GM23338 (cell line): ENCODE results near the gene ZC4H2. TPM values are rescaled to one million over a fixed set of nuclear protein-coding genes. Genes with fewer than 3 reads are reported as not detected.
A peak's percentile ranks its signal among the peaks of the same experiment; 100 is the strongest.

Experiments
- ATAC-seq: fragments of 200-7000 bp; cut with Tn5 transposase; 3 replicates; pipeline ENCODE4 v1.9.1; 2020
- DNase-seq: peaks from one replicate; pipeline ENCODE4 v3.0.0-alpha.2; 2015; ENCODE audit warnings: low spot score
- H2AFZ ChIP-seq: fragments of 200-600 bp; sonication (generic); 2 replicates; pipeline ENCODE4 v1.8.0; 2016; ENCODE audit warnings: antibody characterized with exemption, mild to moderate bottlenecking, moderate library complexity
- H3F3A ChIP-seq: fragments of 200-600 bp; sonication (generic); replicated peaks from 2 replicates; pipeline ENCODE4 v1.8.0; 2017; ENCODE audit warnings: antibody characterized with exemption, mixed run types, low read depth
- H3K27ac ChIP-seq: fragments of 200-600 bp; sonication (generic); 2 replicates; pipeline ENCODE4 v1.6.1; 2016; ENCODE audit warnings: low read depth
- H3K27me3 ChIP-seq: fragments of 200-600 bp; sonication (generic); 2 replicates; pipeline ENCODE4 v1.8.0; 2016; ENCODE audit warnings: mild to moderate bottlenecking, mixed run types, moderate library complexity; ENCODE audit not compliant: insufficient read depth
- H3K36me3 ChIP-seq: fragments of 200-600 bp; sonication (generic); 2 replicates; pipeline ENCODE4 v1.8.0; 2016; ENCODE audit warnings: mild to moderate bottlenecking; ENCODE audit not compliant: insufficient read depth
- H3K4me1 ChIP-seq: fragments of 200-600 bp; sonication (generic); 2 replicates; pipeline ENCODE4 v1.8.0; 2016; ENCODE audit warnings: mild to moderate bottlenecking, moderate library complexity; ENCODE audit not compliant: insufficient read depth
- H3K4me2 ChIP-seq: fragments of 200-600 bp; sonication (generic); 2 replicates; pipeline ENCODE4 v1.7.1; 2017; ENCODE audit warnings: mixed run types
- H3K4me3 ChIP-seq: fragments of 200-600 bp; sonication (generic); 2 replicates; pipeline ENCODE4 v1.6.1; 2016; ENCODE audit warnings: mixed run types
- H3K79me2 ChIP-seq: fragments of 200-600 bp; sonication (generic); replicated peaks from 2 replicates; pipeline ENCODE4 v1.8.0; 2017; ENCODE audit warnings: mild to moderate bottlenecking; ENCODE audit not compliant: insufficient read depth
- H3K9me2 ChIP-seq: fragments of 200-600 bp; sonication (generic); 2 replicates; pipeline ENCODE4 v1.8.0; 2017; ENCODE audit not compliant: insufficient read depth
- H4K20me1 ChIP-seq: fragments of 200-600 bp; sonication (generic); replicated peaks from 2 replicates; pipeline ENCODE4 v1.8.0; 2017; ENCODE audit warnings: mild to moderate bottlenecking; ENCODE audit not compliant: insufficient read depth
- H3K27ac Mint-ChIP-seq: 2 replicates; pipeline ENCODE4 v1.8.0; 2020; ENCODE audit warnings: inconsistent platforms, mild to moderate bottlenecking, moderate library complexity, mixed read lengths
- H3K27me3 Mint-ChIP-seq: 3 replicates; pipeline ENCODE4 v1.8.0; 2022; ENCODE audit warnings: low read depth, mild to moderate bottlenecking, moderate library complexity, mixed read lengths, inconsistent platforms; ENCODE audit not compliant: insufficient read depth, poor library complexity
- H3K36me3 Mint-ChIP-seq: 3 replicates; pipeline ENCODE4 v1.8.0; 2021; ENCODE audit warnings: low read depth, mild to moderate bottlenecking, inconsistent platforms, moderate library complexity, mixed read lengths
- H3K4me1 Mint-ChIP-seq: 3 replicates; pipeline ENCODE4 v1.8.0; 2020; ENCODE audit warnings: mild to moderate bottlenecking, inconsistent platforms, mixed read lengths
- H3K4me3 Mint-ChIP-seq: 3 replicates; pipeline ENCODE4 v1.8.0; 2021; ENCODE audit warnings: moderate library complexity, mild to moderate bottlenecking, inconsistent platforms, mixed read lengths
- H3K9me3 Mint-ChIP-seq: 3 replicates; pipeline ENCODE4 v1.8.0; 2020; ENCODE audit warnings: moderate library complexity, mild to moderate bottlenecking, inconsistent platforms, mixed read lengths
- CREB1 ChIP-seq: fragments of 250-450 bp; sonication (Bioruptor Pico); IDR thresholded peaks from 2 replicates; pipeline ENCODE4 v1.5.0; 2020; ENCODE audit warnings: low read depth, mild to moderate bottlenecking, moderate library complexity
- CTCF ChIP-seq, 2 experiments: fragments of 200-600 bp in 1 of 2; sonication (generic) in 1 of 2; conservative IDR thresholded peaks; 2 replicates each; pipeline versions ENCODE4 v1.5.1 to v1.6.1; 2016 to 2017; ENCODE audit warnings: antibody characterized with exemption in 2 of 2, low read depth in 2 of 2, mild to moderate bottlenecking in 2 of 2, moderate library complexity in 1 of 2
- ETS1 ChIP-seq: IDR thresholded peaks from 2 replicates; pipeline ENCODE4 v1.6.1; 2016; ENCODE audit warnings: antibody characterized with exemption
- EZH2phosphoT487 ChIP-seq: fragments of 200-600 bp; sonication (generic); IDR thresholded peaks from one replicate; pipeline ENCODE4 v1.8.1; 2018; ENCODE audit warnings: antibody characterized with exemption; ENCODE audit not compliant: unreplicated experiment
- JUNB ChIP-seq: IDR thresholded peaks from one replicate; pipeline ENCODE4 v1.6.1; 2016; ENCODE audit warnings: antibody characterized with exemption; ENCODE audit not compliant: unreplicated experiment
- NANOG ChIP-seq: IDR thresholded peaks from 2 replicates; pipeline ENCODE4 v1.6.1; 2016; ENCODE audit warnings: antibody characterized with exemption, borderline replicate concordance
- POLR2AphosphoS5 ChIP-seq: IDR thresholded peaks from 2 replicates; pipeline ENCODE4 v1.6.1; 2016; ENCODE audit warnings: antibody characterized with exemption, low read depth
- ZNF114 ChIP-seq: fragments of 250-450 bp; sonication (Bioruptor Pico); IDR thresholded peaks from 2 replicates; pipeline ENCODE4 v1.5.0; 2020; ENCODE audit warnings: mild to moderate bottlenecking, moderate library complexity
- ZNF331 ChIP-seq: fragments of 250-450 bp; sonication (Bioruptor Pico); IDR thresholded peaks from 2 replicates; pipeline ENCODE4 v1.5.0; 2020; ENCODE audit warnings: low read depth, mild to moderate bottlenecking, moderate library complexity
- polyA plus RNA-seq: library from polyadenylated mRNA; unstranded; fragments of >200 nt; fragmentation: Nextera tagmentation; extraction: Ambion mirVana; gene quantifications from 2 replicates; pipeline ENCODE4 v1.2.1, GENCODE V29; 2016
- total RNA-seq: library from RNA; depleted of rRNA; stranded (reverse); fragments of >200 nt; shearing (Covaris generic); gene quantifications from 2 replicates; pipeline ENCODE4 v1.2.3, GENCODE V29; 2014
- TF ChIP-seq, protein P1 (sequence below): fragments of 250-450 bp; sonication (Bioruptor Pico); IDR thresholded peaks from 2 replicates; pipeline ENCODE4 v1.5.0; 2020; ENCODE audit warnings: mild to moderate bottlenecking, moderate library complexity

Gene ZC4H2
- total and polyA plus RNA-seq, 2 experiments from 2014 or later: 17.4 to 28.3 TPM

GRCh38 chrX:64975491-64975890 is 759 bp downstream of the ZC4H2 start:
- peak; percentile 60 for DNase-seq
- peak overlapping the region; percentile 96 for H3K4me3 Mint-ChIP-seq
- peaks cover 2% of the 10 kb centered on the region for H3K27me3 Mint-ChIP-seq
- no peaks in the 10 kb centered on the region for H3K36me3 ChIP-seq
- H3K79me2 ChIP-seq: peaks cover 48% of the 10 kb centered on the region
- no peak overlapping the region for H2AFZ ChIP-seq
- H3K4me1 Mint-ChIP-seq: peaks cover 6% of the 10 kb centered on the region; the same call in 2 of the 3 replicates
- peak overlapping the region; percentile 89 for H3K4me3 ChIP-seq
- H3K36me3 Mint-ChIP-seq: peaks cover 35% of the 10 kb centered on the region
- peaks cover 27% of the 10 kb centered on the region for H3K9me3 Mint-ChIP-seq
- no peaks in the 10 kb centered on the region for H4K20me1 ChIP-seq
- no peaks in the 10 kb centered on the region for H3K9me2 ChIP-seq
- no peaks in the 10 kb centered on the region for H3F3A ChIP-seq
- 0 out of 2 replicates have a peak overlapping the region, but pooled peaks have one; percentile 50 for H3K27ac ChIP-seq
- peak overlapping the region; percentile 79 for H3K4me2 ChIP-seq
- TF ChIP-seq JUNB: no peak
- no peak for TF ChIP-seq CREB1 (CRISPR knock-in tag)
- no peak for TF ChIP-seq NANOG
- TF ChIP-seq ZNF114: no peak
- no peak for TF ChIP-seq ZNF331 (CRISPR knock-in tag)
- TF ChIP-seq EZH2phosphoT487: no peak
- no peak for TF ChIP-seq POLR2AphosphoS5
- TF ChIP-seq CTCF (conservative IDR thresholded peaks at IDR 0.05; ENCODE audit: low read depth in 2 of 2): no peak
- TF ChIP-seq, protein P1, sequence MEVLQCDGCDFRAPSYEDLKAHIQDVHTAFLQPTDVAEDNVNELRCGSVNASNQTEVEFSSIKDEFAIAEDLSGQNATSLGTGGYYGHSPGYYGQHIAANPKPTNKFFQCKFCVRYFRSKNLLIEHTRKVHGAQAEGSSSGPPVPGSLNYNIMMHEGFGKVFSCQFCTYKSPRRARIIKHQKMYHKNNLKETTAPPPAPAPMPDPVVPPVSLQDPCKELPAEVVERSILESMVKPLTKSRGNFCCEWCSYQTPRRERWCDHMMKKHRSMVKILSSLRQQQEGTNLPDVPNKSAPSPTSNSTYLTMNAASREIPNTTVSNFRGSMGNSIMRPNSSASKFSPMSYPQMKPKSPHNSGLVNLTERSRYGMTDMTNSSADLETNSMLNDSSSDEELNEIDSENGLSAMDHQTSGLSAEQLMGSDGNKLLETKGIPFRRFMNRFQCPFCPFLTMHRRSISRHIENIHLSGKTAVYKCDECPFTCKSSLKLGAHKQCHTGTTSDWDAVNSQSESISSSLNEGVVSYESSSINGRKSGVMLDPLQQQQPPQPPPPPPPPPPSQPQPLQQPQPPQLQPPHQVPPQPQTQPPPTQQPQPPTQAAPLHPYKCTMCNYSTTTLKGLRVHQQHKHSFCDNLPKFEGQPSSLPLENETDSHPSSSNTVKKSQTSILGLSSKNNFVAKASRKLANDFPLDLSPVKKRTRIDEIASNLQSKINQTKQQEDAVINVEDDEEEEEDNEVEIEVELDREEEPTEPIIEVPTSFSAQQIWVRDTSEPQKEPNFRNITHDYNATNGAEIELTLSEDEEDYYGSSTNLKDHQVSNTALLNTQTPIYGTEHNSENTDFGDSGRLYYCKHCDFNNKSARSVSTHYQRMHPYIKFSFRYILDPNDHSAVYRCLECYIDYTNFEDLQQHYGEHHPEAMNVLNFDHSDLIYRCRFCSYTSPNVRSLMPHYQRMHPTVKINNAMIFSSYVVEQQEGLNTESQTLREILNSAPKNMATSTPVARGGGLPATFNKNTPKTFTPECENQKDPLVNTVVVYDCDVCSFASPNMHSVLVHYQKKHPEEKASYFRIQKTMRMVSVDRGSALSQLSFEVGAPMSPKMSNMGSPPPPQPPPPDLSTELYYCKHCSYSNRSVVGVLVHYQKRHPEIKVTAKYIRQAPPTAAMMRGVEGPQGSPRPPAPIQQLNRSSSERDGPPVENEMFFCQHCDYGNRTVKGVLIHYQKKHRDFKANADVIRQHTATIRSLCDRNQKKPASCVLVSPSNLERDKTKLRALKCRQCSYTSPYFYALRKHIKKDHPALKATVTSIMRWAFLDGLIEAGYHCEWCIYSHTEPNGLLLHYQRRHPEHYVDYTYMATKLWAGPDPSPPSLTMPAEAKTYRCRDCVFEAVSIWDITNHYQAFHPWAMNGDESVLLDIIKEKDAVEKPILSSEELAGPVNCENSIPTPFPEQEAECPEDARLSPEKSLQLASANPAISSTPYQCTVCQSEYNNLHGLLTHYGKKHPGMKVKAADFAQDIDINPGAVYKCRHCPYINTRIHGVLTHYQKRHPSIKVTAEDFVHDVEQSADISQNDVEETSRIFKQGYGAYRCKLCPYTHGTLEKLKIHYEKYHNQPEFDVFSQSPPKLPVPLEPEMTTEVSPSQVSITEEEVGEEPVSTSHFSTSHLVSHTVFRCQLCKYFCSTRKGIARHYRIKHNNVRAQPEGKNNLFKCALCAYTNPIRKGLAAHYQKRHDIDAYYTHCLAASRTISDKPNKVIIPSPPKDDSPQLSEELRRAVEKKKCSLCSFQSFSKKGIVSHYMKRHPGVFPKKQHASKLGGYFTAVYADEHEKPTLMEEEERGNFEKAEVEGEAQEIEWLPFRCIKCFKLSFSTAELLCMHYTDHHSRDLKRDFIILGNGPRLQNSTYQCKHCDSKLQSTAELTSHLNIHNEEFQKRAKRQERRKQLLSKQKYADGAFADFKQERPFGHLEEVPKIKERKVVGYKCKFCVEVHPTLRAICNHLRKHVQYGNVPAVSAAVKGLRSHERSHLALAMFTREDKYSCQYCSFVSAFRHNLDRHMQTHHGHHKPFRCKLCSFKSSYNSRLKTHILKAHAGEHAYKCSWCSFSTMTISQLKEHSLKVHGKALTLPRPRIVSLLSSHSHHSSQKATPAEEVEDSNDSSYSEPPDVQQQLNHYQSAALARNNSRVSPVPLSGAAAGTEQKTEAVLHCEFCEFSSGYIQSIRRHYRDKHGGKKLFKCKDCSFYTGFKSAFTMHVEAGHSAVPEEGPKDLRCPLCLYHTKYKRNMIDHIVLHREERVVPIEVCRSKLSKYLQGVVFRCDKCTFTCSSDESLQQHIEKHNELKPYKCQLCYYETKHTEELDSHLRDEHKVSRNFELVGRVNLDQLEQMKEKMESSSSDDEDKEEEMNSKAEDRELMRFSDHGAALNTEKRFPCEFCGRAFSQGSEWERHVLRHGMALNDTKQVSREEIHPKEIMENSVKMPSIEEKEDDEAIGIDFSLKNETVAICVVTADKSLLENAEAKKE: no peak
- TF ChIP-seq ETS1: no peak
- no peaks in the 10 kb centered on the region for H3K4me1 ChIP-seq
- H3K27ac Mint-ChIP-seq: peak overlapping the region; percentile 93
- no peaks in the 10 kb centered on the region for H3K27me3 ChIP-seq
- ATAC-seq: peak; percentile 65
